Stomach smooth muscle (tissue), 2 donors: Measurements from ENCODE around the gene PGLYRP1.

ENCODE experiments used
- H3K27ac ChIP-seq: one replicate; pipeline ENCODE4 v1.7.0; 2013; ENCODE audit warnings: mild to moderate bottlenecking, low read length, inconsistent platforms
- H3K27me3 ChIP-seq, 2 donors: one replicate each; pipeline ENCODE4 v1.7.0; 2013; ENCODE audit warnings: low read length in 2 of 2; ENCODE audit not compliant: insufficient read depth in 2 of 2, control insufficient read depth in 1 of 2
- H3K36me3 ChIP-seq, 2 donors: one replicate each; pipeline ENCODE4 v1.7.0; 2013; ENCODE audit warnings: low read length in 2 of 2; ENCODE audit not compliant: control insufficient read depth in 2 of 2, insufficient read depth in 2 of 2
- H3K4me1 ChIP-seq: one replicate; pipeline ENCODE4 v1.7.0; 2013; ENCODE audit warnings: low read length; ENCODE audit not compliant: control insufficient read depth, insufficient read depth
- H3K4me3 ChIP-seq, 2 donors: one replicate each; pipeline ENCODE4 v1.7.0; 2013; ENCODE audit warnings: low read length in 2 of 2
- H3K9ac ChIP-seq, 2 donors: one replicate each; pipeline ENCODE4 v1.7.0; 2013; ENCODE audit warnings: low read length in 2 of 2, mild to moderate bottlenecking in 1 of 2
- H3K9me3 ChIP-seq, 2 donors: one replicate each; pipeline ENCODE4 v1.7.0; 2013; ENCODE audit warnings: low read length in 2 of 2; ENCODE audit not compliant: control insufficient read depth in 2 of 2
- donor health status: healthy.
- donor health status: Pancreatic carcinoma.

The PGLYRP1 gene

GRCh38 chr19:46052896-46053295, 30.0 kb upstream of the PGLYRP1 start:
- no peaks in the 10 kb centered on the region for H3K36me3 ChIP-seq
- H3K27ac ChIP-seq: no peak overlapping the region
- no peak overlapping the region for H3K4me3 ChIP-seq
- H3K27me3 ChIP-seq: peaks cover 0 to 11% of the 10 kb centered on the region in 2 donors
- H3K9ac ChIP-seq: no peak overlapping the region
- no peaks in the 10 kb centered on the region for H3K4me1 ChIP-seq
- peaks cover 0 to 5% of the 10 kb centered on the region in 2 donors for H3K9me3 ChIP-seq

GRCh38 chr19:46049597-46049996, 26.7 kb upstream of the PGLYRP1 start:
- H3K9me3 ChIP-seq: peaks cover 0 to 3% of the 10 kb centered on the region in 2 donors
- H3K27ac ChIP-seq: no peak overlapping the region
- peaks cover 0 to 9% of the 10 kb centered on the region in 2 donors for H3K27me3 ChIP-seq
- no peak overlapping the region for H3K9ac ChIP-seq
- no peak overlapping the region for H3K4me3 ChIP-seq
- H3K36me3 ChIP-seq: no peaks in the 10 kb centered on the region
- H3K4me1 ChIP-seq: no peaks in the 10 kb centered on the region

GRCh38 chr19:46043519-46043918, 20.7 kb upstream of the PGLYRP1 start:
- no peak overlapping the region for H3K27ac ChIP-seq
- no peak overlapping the region for H3K9ac ChIP-seq
- no peaks in the 10 kb centered on the region for H3K4me1 ChIP-seq
- H3K27me3 ChIP-seq: peaks cover 17 to 21% of the 10 kb centered on the region in 2 donors
- no peak overlapping the region for H3K4me3 ChIP-seq
- H3K9me3 ChIP-seq: no peaks in the 10 kb centered on the region
- H3K36me3 ChIP-seq: no peaks in the 10 kb centered on the region

- H3K36me3 ChIP-seq: no peaks in the 10 kb centered on the region
- no peak overlapping the region for H3K9ac ChIP-seq
- no peak overlapping the region for H3K4me3 ChIP-seq
- peaks cover 17 to 21% of the 10 kb centered on the region in 2 donors for H3K27me3 ChIP-seq
- H3K4me1 ChIP-seq: no peaks in the 10 kb centered on the region
- no peak overlapping the region for H3K27ac ChIP-seq
- no peaks in the 10 kb centered on the region for H3K9me3 ChIP-seq
Measured at GRCh38 chr19:46042252-46042883, 19.5 kb upstream of the PGLYRP1 start.

GRCh38 chr19:46040952-46041500, 18.2 kb upstream of the PGLYRP1 start, which contains the start of gene IGFL4:
IGFL4 (minus strand) TSS chr19:46041002; CDS start chr19:46040962, 40 bp downstream.
- H3K9me3 ChIP-seq: no peaks in the 10 kb centered on the region
- H3K36me3 ChIP-seq: no peaks in the 10 kb centered on the region
- H3K9ac ChIP-seq: no peak within 1 kb of the TSS
- no peak within 1 kb of the TSS for H3K4me3 ChIP-seq
- no peak within 1 kb of the TSS for H3K27ac ChIP-seq
- H3K4me1 ChIP-seq: no peaks in the 10 kb centered on the region
- H3K27me3 ChIP-seq: peaks cover 17 to 21% of the 10 kb centered on the region in 2 donors

GRCh38 chr19:46040125-46040524, 17.3 kb upstream of the PGLYRP1 start:
- Histone ChIP-seq H3K9ac (no peak overlapping the region), H3K27me3 (peaks cover 17 to 21% of the 10 kb centered on the region in 2 donors), H3K9me3 (no peaks in the 10 kb centered on the region), H3K4me1 (no peaks in the 10 kb centered on the region), H3K36me3 (no peaks in the 10 kb centered on the region), H3K27ac (no peak overlapping the region), H3K4me3 (no peak overlapping the region)

- Histone ChIP-seq H3K27ac (no peak overlapping the region), H3K36me3 (no peaks in the 10 kb centered on the region), H3K27me3 (peaks cover 9 to 12% of the 10 kb centered on the region in 2 donors), H3K4me3 (no peak overlapping the region), H3K4me1 (no peaks in the 10 kb centered on the region), H3K9me3 (no peaks in the 10 kb centered on the region), H3K9ac (no peak overlapping the region)
Measured at GRCh38 chr19:46036744-46037128, 13.9 kb upstream of the PGLYRP1 start.

- H3K4me1 ChIP-seq: no peaks in the 10 kb centered on the region
- H3K4me3 ChIP-seq: no peak overlapping the region
- no peak overlapping the region for H3K27ac ChIP-seq
- H3K36me3 ChIP-seq: no peaks in the 10 kb centered on the region
- peaks cover 9 to 12% of the 10 kb centered on the region in 2 donors for H3K27me3 ChIP-seq
- no peaks in the 10 kb centered on the region for H3K9me3 ChIP-seq
- no peak overlapping the region for H3K9ac ChIP-seq
Measured at GRCh38 chr19:46035986-46036743, 13.3 kb upstream of the PGLYRP1 start.

- no peaks in the 10 kb centered on the region for H3K4me1 ChIP-seq
- H3K27ac ChIP-seq: no peak overlapping the region
- no peak overlapping the region for H3K9ac ChIP-seq
- H3K4me3 ChIP-seq: no peak overlapping the region
- no peaks in the 10 kb centered on the region for H3K36me3 ChIP-seq
- no peaks in the 10 kb centered on the region for H3K9me3 ChIP-seq
- peaks cover 9 to 12% of the 10 kb centered on the region in 2 donors for H3K27me3 ChIP-seq
Measured at GRCh38 chr19:46035546-46035945, 12.7 kb upstream of the PGLYRP1 start.

- Histone ChIP-seq H3K9ac (no peak overlapping the region), H3K4me1 (no peaks in the 10 kb centered on the region), H3K27ac (no peak overlapping the region), H3K4me3 (no peak overlapping the region), H3K36me3 (no peaks in the 10 kb centered on the region), H3K9me3 (no peaks in the 10 kb centered on the region), H3K27me3 (peaks cover 5 to 6% of the 10 kb centered on the region in 2 donors)
Measured at GRCh38 chr19:46033401-46033800, 10.5 kb upstream of the PGLYRP1 start.
